Measurements from ENCODE around the gene KRTAP12-3. TPM values are rescaled to one million over a fixed set of nuclear protein-coding genes. Genes with fewer than 3 reads are reported as not detected.
"Not testable (repeated sequence)": the region's sequence is repeated elsewhere in the genome, so short reads cannot be mapped to it uniquely, and the experiment has no call there.

The KRTAP12-3 gene
- polyA plus RNA-seq, 3 donors: not detected

GRCh38 chr21:44626673-44627143, 31.0 kb upstream of the KRTAP12-3 start, which contains the start of gene KRTAP10-9:
Gene KRTAP10-9, plus strand, starts transcription at chr21:44627093. Its CDS starts 79 bp downstream, at chr21:44627172.
- DNase-seq: no peak
- intact Hi-C loops (cut with micrococcal nuclease): no loop called here

GRCh38 chr21:44627181-44627822, 30.4 kb upstream of the KRTAP12-3 start:
- intact Hi-C loops (cut with micrococcal nuclease); H3K4me3 ChIP-seq (replicated peaks in 1 of 3; ENCODE audit: low read depth in 2 of 3, low read length in 3 of 3); H2AFZ ChIP-seq (ENCODE audit: insufficient read depth, low read depth, low read length, poor library complexity, severe bottlenecking); H3K27me3 ChIP-seq (ENCODE audit: control insufficient read depth in 2 of 2, insufficient read depth in 2 of 2, low read length in 2 of 2); H3K9ac ChIP-seq (ENCODE audit: insufficient read depth, low read length, poor library complexity, severe bottlenecking); H3K4me3 Mint-ChIP-seq; H3K36me3 ChIP-seq (replicated peaks in 1 of 2; ENCODE audit: control insufficient read depth in 1 of 2, insufficient read depth in 2 of 2, low read length in 2 of 2); H3K36me3 Mint-ChIP-seq; H3K4me1 ChIP-seq (ENCODE audit: control insufficient read depth in 1 of 2, insufficient read depth in 2 of 2, low read length in 2 of 2); H3K4me2 ChIP-seq (replicated peaks; ENCODE audit: extremely low read depth, low read length, poor library complexity, severe bottlenecking); H3K79me2 ChIP-seq (ENCODE audit: insufficient read depth, low read length); DNase-seq; H3K4me1 Mint-ChIP-seq; H4K20me1 ChIP-seq (ENCODE audit: insufficient read depth, low read length); H3K27ac ChIP-seq (ENCODE audit: low read depth in 1 of 2, low read length in 2 of 2): not testable (repeated sequence)
- H3K9me3 Mint-ChIP-seq: peaks cover 42 to 69% (median 58%) of the 10 kb centered on the region in 7 donors
- H3K27ac Mint-ChIP-seq: peak overlapping the region in 1 of 7 donors; percentile 25
- H3K27me3 Mint-ChIP-seq (ENCODE audit: low read depth in 3 of 3): peaks cover 6 to 14% (median 8%) of the 10 kb centered on the region in 3 donors
- peaks cover 38 to 42% of the 10 kb centered on the region in 2 donors for H3K9me3 ChIP-seq (replicated peaks in 1 of 2; ENCODE audit: control insufficient read depth in 1 of 2, insufficient read depth in 1 of 2, low read length in 2 of 2)
- 84% methylated on average over 14 of the region's 20 CpGs for WGBS (ENCODE audit: insufficient coverage)

More at GRCh38 chr21:44626673-44627143, 31.0 kb upstream of the KRTAP12-3 start, which contains the start of gene KRTAP10-9:
- Mint-ChIP-seq H3K9me3 (peaks cover 42 to 64% (median 55%) of the 10 kb centered on the region in 7 donors), H3K27ac (peak within 1 kb of the TSS in 1 of 7 donors; percentile 25), H3K27me3 (ENCODE audit: low read depth in 3 of 3) (peaks cover 7 to 14% (median 10%) of the 10 kb centered on the region in 3 donors), H3K36me3 (no peaks in the 10 kb centered on the region), H3K4me1 (no peaks in the 10 kb centered on the region), H3K4me3 (no peak within 1 kb of the TSS)
- WGBS (ENCODE audit: insufficient coverage): 44% methylated on average over 5 of the region's 7 CpGs
- H3K27ac ChIP-seq (ENCODE audit: low read depth in 1 of 2, low read length in 2 of 2): no peak within 1 kb of the TSS
- no peaks in the 10 kb centered on the region for H3K36me3 ChIP-seq (replicated peaks in 1 of 2; ENCODE audit: control insufficient read depth in 1 of 2, insufficient read depth in 2 of 2, low read length in 2 of 2)
- H3K4me2 ChIP-seq (replicated peaks; ENCODE audit: extremely low read depth, low read length, poor library complexity, severe bottlenecking): no peak within 1 kb of the TSS
- H2AFZ ChIP-seq (ENCODE audit: insufficient read depth, low read depth, low read length, poor library complexity, severe bottlenecking): no peak within 1 kb of the TSS
- H3K9me3 ChIP-seq (replicated peaks in 1 of 2; ENCODE audit: control insufficient read depth in 1 of 2, insufficient read depth in 1 of 2, low read length in 2 of 2): peaks cover 38% of the 10 kb centered on the region in 2 donors
- no peak for TF ChIP-seq CTCF (IDR thresholded peaks at IDR 0.05)
- H3K4me1 ChIP-seq (ENCODE audit: control insufficient read depth in 1 of 2, insufficient read depth in 2 of 2, low read length in 2 of 2): no peaks in the 10 kb centered on the region
- no peak within 1 kb of the TSS for H3K9ac ChIP-seq (ENCODE audit: insufficient read depth, low read length, poor library complexity, severe bottlenecking)
- no peaks in the 10 kb centered on the region for H3K27me3 ChIP-seq (ENCODE audit: control insufficient read depth in 2 of 2, insufficient read depth in 2 of 2, low read length in 2 of 2)
- H3K79me2 ChIP-seq (ENCODE audit: insufficient read depth, low read length): no peaks in the 10 kb centered on the region
- H3K4me3 ChIP-seq (replicated peaks in 1 of 3; ENCODE audit: low read depth in 2 of 3, low read length in 3 of 3): no peak within 1 kb of the TSS
- no peaks in the 10 kb centered on the region for H4K20me1 ChIP-seq (ENCODE audit: insufficient read depth, low read length)

GRCh38 chr21:44627831-44628233, 29.9 kb upstream of the KRTAP12-3 start:
- H3K27me3 Mint-ChIP-seq (ENCODE audit: low read depth in 3 of 3): peaks cover 6 to 18% (median 7%) of the 10 kb centered on the region in 3 donors
- peaks cover 38 to 70% (median 56%) of the 10 kb centered on the region in 7 donors for H3K9me3 Mint-ChIP-seq
- peaks cover 37 to 39% of the 10 kb centered on the region in 2 donors for H3K9me3 ChIP-seq (replicated peaks in 1 of 2; ENCODE audit: control insufficient read depth in 1 of 2, insufficient read depth in 1 of 2, low read length in 2 of 2)
- H3K27me3 ChIP-seq (ENCODE audit: control insufficient read depth in 2 of 2, insufficient read depth in 2 of 2, low read length in 2 of 2); H3K36me3 ChIP-seq (replicated peaks in 1 of 2; ENCODE audit: control insufficient read depth in 1 of 2, insufficient read depth in 2 of 2, low read length in 2 of 2); intact Hi-C loops (cut with micrococcal nuclease); H3K36me3 Mint-ChIP-seq; H3K9ac ChIP-seq (ENCODE audit: insufficient read depth, low read length, poor library complexity, severe bottlenecking); H3K27ac Mint-ChIP-seq; H4K20me1 ChIP-seq (ENCODE audit: insufficient read depth, low read length); DNase-seq; H3K27ac ChIP-seq (ENCODE audit: low read depth in 1 of 2, low read length in 2 of 2); H3K4me2 ChIP-seq (replicated peaks; ENCODE audit: extremely low read depth, low read length, poor library complexity, severe bottlenecking); H3K4me1 ChIP-seq (ENCODE audit: control insufficient read depth in 1 of 2, insufficient read depth in 2 of 2, low read length in 2 of 2); H2AFZ ChIP-seq (ENCODE audit: insufficient read depth, low read depth, low read length, poor library complexity, severe bottlenecking); H3K4me1 Mint-ChIP-seq; H3K4me3 Mint-ChIP-seq; H3K79me2 ChIP-seq (ENCODE audit: insufficient read depth, low read length); H3K4me3 ChIP-seq (replicated peaks in 1 of 3; ENCODE audit: low read depth in 2 of 3, low read length in 3 of 3): not testable (repeated sequence)
- 52% methylated on average over 7 of the region's 15 CpGs for WGBS (ENCODE audit: insufficient coverage)
